ENCODE results near the gene DPEP1.
"Not testable (repeated sequence)": the region's sequence is repeated elsewhere in the genome, so short reads cannot be mapped to it uniquely, and the experiment has no call there.

Gene DPEP1

DNA sequence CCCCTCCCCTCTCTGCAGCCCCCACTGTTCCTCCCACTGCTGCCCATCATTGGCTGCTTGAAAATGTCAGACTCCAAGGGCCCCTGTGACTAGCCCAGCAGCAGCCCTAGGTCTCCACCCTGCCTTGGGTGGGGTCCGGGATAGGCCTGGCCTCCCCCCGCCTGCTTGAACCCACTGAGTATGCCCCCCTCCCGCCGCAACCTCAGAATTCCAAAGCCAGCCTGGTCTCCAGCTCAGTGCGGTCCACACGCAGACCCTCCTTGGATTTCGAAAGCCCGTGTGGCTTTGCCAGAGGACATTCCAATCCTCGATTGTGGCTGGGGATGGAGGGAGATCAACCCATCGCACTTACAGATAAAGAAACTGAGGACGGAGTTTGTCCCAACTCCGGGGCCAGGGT lies 6.4 kb downstream of the DPEP1 start:
- DNase-seq (ENCODE audit: low read depth), result no peak

DNA sequence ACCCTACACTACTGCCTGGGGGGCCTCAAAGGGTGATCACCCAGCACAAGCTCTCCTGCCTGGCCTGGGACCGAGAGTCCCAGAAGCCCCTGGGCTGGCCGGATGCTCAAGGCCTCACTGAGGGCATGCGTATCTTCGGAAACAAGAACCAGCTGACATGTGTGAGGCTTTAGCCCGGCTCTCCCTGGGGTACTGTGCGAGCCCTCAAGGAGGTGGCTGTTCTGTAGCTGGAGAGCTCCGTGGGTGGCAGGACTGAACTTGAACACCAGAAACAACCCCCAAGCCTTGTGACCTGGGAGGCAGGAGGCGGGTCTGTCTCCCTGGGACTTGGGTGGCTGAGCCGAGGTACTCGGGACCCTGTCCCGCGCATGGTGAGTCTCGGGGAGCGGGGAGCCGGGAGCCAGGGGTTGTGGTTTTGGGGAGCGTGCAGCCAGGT lies 7.0 kb downstream of the DPEP1 start:
- no peak for DNase-seq (ENCODE audit: low read depth)

DNA sequence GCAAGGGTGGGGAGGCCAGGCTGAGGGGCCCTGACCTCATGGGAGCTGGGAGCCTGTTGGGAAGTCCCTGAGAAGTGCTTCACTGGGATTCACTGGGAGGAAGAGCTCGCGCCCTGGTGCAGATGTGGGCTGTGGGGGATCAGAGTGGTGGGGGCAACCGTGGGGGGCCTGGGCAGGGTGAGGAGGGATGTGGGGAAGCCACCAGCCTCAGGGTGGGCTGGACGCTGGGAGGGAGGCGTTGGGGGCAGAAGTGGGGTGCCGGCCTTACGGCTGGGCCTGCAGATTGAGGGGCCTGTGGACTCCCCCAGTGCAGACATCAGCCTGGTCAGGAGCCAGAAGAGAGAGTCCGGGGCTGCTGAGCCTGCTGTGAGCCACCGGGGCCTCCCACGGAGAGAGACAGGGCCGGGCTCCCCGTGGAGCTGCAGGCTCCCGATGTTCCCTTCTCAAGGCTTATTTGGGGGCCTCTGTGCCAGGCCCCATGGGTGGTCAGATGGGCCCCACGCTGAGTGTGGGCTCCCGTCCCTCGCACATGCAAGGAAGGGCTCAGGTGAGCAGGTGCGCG lies 7.8 kb downstream of the DPEP1 start:
- DNase-seq (ENCODE audit: low read depth), result no peak

DNA sequence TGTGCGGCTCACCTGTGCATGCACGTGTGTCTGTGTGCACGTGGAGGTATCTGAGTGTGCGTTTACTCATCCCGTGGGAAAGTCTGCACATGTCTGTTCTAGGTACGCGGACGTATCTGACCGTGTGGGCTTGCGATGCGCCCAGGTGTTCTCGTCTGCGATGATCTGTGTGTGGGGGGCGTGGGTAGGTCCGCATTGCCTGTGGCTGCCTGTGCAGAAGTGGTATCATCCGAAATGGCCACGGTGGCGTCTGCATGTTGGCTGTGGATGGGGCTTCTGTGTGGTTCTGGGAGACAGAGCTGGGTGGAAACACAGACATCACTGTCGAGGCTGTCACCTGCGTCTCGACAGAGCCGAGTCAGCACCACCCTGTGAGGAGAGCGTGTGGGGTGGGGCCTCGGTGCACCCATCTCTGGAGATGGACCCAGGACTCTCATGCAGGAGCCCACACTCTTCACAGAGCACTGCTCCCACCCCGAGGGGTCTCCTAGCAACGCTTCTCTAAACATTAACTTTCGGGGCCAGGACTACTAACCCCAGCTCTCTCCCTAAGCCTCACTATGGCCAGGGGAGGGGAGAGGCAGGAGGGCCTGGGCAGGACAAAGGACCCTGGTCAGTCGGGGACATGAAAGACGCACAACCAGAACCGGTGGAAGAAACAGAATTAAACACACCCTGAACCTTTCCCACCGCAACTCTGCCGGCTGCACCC lies 8.4 kb downstream of the DPEP1 start:
- no peak for DNase-seq (ENCODE audit: low read depth)

DNA sequence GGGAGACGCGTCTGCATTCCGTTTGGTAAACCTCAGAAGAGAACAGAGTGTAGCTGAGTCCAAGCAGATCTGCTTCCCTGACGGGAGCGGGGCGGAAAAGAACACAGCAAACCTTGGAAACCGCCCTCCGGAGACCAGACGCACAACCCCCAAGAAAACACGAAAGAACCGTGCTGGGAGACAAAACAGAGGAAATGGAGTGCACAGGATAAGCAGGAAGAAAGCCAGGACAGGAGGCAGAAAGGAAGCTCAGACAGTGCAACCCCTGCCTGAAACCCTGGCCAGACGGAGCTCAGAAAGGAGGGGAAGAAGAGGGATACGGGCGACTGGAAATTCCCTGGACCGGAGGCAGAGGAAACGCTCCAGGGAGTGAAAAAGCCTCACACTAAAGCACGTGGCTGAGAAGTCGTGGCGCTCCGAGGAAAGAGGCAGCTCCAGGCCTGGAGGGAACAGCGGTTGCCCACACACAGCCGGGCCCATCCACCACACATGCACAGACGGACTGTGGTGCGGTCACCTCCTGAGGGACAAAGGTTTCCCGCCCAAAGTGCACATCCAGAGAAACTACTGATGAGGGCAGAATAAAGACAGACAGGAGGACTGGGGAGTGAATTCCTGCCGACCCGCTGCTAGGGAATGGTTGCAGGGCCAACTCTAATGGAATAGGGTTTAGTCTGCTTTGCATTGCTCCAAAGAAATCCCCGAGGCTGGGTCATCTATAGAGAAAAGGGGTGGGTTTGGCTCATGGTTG lies 10.2 kb downstream of the DPEP1 start:
- DNase-seq (ENCODE audit: low read depth), result no peak

DNA sequence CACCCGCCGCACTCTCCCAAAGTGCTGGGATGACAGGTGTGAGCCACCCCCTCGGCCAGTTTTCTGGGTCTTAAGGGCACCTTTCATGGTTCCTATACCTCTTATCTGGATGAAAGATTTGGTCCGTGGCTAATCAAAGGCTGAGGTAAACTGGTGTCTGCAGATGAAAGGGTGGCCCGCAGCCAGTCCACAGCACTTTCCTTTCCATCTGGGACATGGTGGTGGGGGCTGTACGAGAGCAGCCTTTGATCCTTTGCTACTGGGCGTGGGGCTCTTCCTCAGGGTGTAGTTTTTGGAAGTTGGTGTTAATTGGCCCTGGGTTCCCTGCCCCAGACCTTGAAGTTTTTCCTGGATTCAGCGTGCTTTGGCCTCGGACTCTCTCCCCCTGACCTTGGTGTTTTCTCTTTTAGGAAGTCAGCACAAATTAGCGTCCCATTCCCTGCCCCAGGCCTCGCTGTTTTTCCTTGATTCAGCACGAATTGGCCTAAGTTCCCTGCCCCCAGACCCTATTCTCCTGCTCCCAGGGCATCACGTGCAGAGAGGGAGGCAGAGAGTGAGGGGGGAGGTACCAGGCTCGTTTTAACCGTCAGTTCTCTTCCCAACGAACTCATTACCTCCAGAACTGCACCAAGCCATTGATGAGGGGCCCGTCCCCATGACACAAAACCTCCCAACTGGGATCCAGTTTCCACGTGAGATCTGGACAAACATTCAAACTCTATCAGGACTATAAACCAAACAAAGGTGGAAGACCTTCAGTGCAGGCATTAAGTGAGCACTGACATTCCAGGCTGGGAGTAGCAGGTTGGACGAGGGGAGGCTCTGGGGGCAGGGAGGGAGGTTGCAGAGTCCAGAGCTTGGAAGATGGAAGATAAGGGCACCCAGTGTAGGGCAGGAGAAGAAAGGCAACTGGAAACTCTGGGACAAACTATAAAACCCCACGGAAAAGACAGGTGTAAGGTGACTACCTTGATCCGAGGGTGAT lies 11.6 kb downstream of the DPEP1 start:
- DNase-seq (ENCODE audit: low read depth), result no peak

DNA sequence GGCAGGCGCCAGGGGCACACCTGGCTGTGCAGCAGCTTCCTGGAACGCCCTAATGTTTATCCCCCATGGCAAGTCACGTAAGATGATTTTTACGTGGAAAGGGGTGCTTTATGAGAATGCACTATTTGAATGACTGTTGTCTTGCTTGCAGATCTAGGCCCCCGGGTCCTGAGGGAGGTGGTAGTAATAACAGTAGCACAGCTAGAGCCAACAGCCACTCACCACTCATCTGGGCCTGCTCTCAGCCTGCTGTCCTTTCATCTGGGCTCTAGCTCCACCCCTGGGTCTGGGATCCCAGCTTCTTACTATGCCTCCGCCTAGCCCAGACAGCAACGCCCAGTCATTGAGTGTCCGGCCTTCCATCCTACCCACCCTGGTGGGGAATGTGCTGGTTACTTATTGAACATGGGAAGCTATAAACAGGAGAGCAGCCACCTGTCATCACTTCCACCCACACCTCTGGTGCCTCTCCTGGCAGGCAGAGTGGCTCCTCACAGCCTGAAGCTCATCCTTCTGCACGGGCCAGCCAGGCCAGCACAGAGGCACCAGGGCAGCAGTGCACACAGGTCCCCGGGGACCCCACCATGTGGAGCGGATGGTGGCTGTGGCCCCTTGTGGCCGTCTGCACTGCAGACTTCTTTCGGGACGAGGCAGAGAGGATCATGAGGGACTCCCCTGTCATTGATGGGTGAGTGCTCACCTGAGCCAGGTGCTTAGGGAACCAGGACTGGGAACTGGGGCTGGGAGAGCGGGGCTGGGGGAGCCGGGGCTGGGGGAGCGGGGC lies 16.6 kb downstream of the DPEP1 start:
- no peak for DNase-seq (ENCODE audit: low read depth)

DNA sequence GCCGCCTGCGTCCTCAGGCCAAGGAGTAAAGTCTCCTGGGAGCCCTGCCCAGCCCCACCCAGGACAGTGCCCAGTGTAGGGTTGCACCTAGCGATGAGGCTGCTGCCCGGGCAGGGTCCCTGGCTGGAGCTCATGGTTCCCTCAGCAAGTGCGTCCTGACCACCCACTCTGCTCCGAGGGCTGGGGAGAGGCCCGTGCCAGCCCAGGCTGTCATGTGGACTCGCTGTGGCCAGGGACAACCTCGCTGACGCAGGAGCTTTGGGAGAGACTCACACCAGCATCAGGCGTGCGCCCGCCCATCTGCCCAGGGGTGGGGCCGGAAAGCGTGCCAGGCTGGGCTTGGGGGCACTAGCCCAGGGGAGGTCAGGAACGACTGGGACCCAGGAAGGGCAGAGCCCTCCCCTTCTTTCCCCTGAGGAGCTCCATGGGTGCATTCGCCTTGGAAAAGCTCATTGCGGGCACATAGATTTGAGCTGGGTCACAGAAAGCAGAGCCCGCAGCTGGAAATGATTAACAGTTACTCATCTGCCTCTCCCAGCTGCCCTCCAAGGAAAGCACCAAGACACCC lies 19.7 kb downstream of the DPEP1 start:
- no peak for DNase-seq (ENCODE audit: low read depth)

DNA sequence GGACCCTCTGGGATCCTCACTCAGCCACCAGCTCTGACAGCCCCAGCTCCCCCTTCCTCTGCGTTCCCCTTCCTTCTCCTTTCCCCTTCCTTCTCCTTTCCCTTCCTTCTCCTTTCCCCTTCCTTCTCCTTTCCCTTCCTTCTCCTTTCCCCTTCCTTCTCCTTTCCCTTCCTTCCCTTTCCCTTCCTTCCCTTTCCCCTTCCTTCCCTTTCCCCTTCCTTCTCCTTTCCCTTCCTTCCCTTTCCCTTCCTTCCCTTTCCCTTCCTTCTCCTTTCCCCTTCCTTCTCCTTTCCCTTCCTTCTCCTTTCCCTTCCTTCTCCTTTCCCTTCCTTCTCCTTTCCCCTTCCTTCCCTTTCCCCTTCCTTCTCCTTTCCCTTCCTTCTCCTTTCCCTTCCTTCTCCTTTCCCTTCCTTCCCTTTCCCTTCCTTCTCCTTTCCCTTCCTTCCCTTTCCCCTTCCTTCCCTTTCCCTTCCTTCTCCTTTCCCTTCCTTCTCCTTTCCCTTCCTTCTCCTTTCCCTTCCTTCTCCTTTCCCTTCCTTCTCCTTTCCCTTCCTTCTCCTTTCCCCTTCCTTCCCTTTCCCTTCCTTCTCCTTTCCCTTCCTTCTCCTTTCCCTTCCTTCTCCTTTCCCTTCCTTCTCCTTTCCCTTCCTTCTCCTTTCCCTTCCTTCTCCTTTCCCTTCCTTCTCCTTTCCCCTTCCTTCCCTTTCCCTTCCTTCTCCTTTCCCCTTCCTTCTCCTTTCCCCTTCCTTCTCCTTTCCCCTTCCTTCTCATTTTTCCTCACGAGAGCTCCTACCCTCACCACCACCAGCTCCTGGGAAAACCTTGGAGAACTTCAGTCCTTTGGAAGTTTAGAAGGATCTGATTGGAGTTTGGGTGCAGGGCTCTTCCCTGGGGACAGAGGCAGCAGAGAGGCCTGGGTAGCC lies 21.3 kb downstream of the DPEP1 start:
- not testable (repeated sequence) for DNase-seq (ENCODE audit: low read depth)

DNA sequence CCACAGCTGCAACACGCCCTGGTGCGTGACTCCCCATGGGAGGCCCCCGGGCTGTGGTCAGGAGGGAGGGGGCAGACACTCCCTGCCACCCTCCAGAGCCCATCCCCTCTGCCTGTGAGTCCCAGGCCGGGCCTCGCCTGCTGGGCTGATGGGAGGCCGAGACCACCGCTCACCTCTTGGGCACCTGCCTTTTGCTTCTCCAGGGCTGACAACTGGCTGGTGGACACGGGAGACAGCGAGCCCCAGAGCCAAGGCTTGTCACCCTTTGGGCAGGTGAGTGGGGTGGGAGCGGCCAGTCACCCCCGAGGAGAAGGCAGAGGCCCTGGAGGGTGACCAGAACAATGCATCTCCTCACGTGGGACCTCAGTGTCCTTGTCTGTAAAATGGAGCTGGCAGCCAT lies 23.2 kb downstream of the DPEP1 start:
- DNase-seq (ENCODE audit: low read depth), result no peak

DNA sequence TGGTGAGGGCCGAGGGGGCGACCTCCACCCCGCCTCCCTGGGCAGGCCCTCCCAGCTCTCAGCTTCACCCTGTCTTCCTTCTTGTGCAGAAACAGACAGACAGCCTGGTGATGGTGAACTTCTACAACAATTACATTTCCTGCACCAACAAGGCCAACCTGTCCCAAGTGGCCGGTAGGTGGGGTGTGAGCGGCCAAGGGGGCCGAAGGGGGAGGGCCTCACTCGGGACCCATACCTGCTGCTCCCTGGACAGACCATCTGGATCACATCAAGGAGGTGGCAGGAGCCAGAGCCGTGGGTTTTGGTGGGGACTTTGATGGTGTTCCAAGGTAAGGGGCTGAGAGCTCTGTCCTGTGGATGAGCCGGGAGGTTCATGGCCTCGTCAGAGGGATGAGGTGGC lies 23.9 kb downstream of the DPEP1 start:
- no peak for DNase-seq (ENCODE audit: low read depth)

DNA sequence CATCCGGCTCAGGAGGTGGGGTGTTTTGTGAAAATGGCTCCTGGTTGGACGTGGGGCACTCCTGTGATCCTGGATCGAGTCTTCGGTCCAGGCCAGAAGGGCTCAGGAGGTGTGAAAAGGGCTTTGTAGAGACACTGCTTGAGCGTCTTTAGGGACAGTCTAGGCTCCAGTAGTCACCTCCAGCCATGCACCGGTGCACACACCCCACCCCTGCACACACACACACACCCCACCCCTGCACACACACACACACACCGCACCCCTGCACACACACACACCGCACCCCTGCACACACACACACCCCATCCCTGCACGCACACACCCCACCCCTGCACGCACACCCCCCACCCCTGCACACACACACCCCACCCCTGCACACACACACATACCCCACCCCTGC lies 25.0 kb downstream of the DPEP1 start:
- DNase-seq (ENCODE audit: low read depth), result no peak

DNA sequence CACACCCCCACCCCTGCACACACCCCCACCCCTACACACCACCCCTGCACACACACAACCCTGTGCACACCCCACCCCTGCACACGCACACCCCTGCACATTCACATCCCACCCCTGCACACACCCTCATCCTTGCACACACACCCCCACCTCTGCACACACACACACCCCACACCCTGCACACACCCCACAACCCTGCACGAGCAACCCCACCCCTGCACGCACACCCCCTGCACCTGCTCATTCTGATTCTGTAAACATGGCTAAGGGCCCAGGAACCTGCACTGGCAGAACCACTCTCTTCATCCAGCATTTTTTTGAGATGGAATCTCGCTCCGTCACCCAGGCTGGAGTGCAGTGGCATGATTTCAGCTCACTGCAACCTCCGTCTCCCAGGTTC lies 25.9 kb downstream of the DPEP1 start:
- no peak for DNase-seq (ENCODE audit: low read depth)

DNA sequence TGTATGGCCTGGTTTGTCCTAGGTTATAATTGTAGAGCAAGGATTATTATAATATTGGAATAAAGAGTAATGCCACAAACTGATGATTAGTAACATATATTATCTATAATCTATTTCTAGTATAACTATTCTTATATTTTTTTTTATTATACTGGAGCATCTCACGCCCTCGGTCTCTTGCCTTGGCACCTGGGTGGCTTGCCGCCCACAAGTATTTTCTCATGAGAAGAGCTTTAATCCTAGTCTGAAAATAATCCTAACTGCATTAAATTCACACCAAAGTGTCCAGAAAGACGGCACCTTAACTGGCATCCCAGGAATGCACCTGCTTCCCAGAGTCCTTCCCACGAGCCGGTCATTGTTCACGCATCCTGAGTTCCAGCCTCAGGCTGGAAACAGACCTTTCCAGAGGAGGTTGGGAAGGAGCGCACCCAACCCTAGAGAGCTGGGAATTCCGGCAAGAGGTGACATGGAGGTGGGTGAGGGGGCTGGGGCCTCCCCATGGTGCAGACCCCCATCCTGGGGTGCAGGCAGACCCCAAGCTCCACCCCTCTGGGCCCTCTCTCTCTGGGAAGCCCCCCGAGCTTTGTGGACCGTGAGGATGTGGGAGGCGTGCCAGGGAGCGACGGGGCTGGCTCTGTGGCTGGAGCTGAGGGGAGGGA lies 28.1 kb downstream of the DPEP1 start:
- DNase-seq (ENCODE audit: low read depth), result no peak

DNA sequence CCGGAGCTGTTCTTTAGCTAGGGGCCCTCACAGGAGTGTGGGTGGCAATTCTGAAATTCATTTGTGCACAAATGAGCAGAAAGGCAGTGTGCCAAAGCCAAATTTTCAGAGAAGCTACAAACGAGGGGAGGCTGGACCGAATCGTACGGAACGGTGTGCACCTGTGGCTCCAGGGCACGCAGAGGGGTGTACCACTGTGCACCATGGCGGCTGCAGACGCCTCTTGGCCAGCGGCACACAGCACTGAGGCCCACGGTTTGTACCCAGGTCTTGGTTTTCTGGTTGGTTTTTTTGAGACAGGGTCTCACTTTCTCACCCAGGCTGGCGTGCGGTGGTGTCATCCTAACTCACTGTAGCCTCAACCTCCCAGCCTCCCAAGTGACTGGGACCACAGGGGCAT lies 29.1 kb downstream of the DPEP1 start:
- no peak for DNase-seq (ENCODE audit: low read depth)

DNA sequence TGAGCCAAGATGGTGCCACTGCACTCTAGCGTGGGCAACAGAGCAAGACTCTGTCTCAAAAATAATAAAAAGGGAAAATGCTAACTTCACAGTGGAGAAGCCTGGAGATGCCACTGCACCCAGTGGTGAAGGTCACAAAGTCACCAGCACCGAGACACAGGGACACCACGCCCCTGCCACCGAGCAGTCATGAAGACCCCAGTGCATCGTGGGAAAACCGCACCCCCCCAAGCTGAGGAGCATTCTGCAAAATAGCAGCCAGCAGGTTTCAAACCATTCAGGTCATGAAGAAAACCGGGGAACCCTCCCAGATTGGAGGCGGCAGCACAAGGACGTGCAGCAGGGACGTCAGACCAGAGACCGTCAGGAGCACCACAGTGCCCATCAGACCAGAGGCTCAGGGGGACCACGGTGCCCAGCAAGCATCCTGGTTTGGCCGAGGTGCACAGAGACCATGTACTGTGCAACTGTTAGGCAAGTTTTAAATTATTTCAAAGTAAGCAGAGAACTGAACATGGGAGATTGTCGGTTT lies 30.4 kb downstream of the DPEP1 start:
- no peak for DNase-seq (ENCODE audit: low read depth)

DNA sequence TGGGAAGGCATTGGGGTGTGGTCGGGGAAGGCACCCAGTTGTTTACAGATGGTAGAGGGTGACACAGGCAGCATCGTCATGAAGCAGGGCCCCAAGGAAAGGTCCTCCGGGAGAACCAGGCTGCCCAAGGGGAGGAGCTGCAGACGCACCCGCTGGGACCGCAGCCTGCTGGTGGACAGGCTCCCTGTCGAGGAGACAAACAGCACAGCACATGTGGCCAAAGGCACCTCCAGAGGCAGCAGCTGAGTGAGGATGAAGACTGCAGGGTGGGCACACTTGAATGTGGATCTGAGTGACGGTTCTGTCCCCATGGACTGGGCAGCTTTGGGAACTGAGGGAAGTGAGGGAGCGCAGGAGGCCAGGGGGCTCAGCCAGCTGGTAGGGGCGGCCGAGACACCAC lies 31.7 kb downstream of the DPEP1 start:
- DNase-seq (ENCODE audit: low read depth), result no peak

DNA sequence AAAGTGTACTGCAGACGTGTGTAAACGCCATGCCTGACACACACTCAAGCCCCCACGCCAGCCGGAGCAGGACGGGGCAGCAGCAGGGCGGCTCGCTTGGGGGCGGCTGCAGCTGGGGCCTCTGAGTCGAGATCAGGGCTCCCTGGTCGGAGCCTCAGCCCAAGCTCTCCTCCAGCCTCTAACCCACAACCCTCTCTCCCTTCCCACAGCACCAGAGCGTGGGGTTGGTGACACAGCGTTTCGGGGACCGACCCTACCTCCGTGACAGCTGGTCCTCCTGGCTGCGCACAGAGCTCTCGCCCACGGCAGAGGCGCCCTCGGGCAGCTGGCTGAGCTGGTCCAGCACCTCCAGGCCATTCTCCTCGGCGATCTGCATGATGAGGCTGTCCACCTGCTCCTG lies 32.8 kb downstream of the DPEP1 start:
- DNase-seq (ENCODE audit: low read depth), result no peak

DNA sequence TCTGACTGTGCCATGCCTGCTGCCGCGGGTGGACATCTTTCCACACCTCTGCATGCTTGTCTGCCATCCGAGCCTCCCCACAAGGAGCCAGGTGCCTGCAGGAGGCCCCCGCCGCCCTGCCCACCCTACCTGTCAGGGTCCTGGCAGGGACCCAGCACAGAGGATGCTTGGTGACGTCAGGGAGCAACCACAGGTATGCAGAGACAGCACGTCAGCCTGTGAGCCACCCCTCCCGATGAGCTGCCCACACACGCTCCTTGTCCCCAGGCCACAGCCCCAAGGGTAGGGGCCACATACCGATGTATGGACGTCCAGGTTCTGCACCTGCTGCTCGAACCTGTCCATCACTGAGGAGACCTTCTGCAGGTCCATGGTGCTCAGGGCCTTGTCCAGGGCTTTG lies 33.5 kb downstream of the DPEP1 start:
- no peak for DNase-seq (ENCODE audit: low read depth)
